GM12874 (cell line): ENCODE measurements around the gene PIK3CD.

Source experiments
- CTCF ChIP-seq: IDR thresholded peaks from 2 replicates; pipeline ENCODE4 v1.5.1; 2011; ENCODE audit warnings: low read depth, mild to moderate bottlenecking, control low read depth, low read length, moderate library complexity; ENCODE audit not compliant: insufficient read depth

PIK3CD gene

GRCh38 chr1:9723926-9724325 lies 72.4 kb downstream of the PIK3CD start:
- no peak for TF ChIP-seq CTCF

GRCh38 chr1:9724706-9725476 lies 73.4 kb downstream of the PIK3CD start:
- TF ChIP-seq CTCF: peak; percentile 93

DNA sequence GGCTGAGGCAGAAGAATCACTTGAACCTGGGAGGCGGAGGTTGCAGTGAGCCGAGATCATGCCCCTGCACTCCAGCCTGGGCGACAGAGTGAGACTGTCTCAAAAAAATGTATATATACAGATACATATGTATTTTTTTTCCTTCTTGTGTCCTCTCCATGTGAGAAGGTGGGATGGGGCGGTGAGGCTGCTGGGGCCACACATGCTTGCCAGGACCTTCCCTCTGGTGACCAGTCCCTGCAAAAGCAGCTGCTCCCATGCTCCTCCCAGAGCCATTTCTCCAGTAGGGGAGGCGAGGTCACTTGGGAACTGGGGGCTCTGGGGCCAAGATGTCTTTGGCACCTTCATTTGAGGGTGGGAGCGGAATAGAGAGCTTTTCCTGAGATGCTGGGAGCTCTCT lies 74.9 kb downstream of the PIK3CD start:
- no peak for TF ChIP-seq CTCF

DNA sequence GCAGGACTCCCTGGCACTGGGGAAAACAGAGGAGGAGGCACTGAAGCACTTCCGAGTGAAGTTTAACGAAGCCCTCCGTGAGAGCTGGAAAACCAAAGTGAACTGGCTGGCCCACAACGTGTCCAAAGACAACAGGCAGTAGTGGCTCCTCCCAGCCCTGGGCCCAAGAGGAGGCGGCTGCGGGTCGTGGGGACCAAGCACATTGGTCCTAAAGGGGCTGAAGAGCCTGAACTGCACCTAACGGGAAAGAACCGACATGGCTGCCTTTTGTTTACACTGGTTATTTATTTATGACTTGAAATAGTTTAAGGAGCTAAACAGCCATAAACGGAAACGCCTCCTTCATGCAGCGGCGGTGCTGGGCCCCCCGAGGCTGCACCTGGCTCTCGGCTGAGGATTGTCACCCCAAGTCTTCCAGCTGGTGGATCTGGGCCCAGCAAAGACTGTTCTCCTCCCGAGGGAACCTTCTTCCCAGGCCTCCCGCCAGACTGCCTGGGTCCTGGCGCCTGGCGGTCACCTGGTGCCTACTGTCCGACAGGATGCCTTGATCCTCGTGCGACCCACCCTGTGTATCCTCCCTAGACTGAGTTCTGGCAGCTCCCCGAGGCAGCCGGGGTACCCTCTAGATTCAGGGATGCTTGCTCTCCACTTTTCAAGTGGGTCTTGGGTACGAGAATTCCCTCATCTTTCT lies 75.5 kb downstream of the PIK3CD start:
- no peak for TF ChIP-seq CTCF

DNA sequence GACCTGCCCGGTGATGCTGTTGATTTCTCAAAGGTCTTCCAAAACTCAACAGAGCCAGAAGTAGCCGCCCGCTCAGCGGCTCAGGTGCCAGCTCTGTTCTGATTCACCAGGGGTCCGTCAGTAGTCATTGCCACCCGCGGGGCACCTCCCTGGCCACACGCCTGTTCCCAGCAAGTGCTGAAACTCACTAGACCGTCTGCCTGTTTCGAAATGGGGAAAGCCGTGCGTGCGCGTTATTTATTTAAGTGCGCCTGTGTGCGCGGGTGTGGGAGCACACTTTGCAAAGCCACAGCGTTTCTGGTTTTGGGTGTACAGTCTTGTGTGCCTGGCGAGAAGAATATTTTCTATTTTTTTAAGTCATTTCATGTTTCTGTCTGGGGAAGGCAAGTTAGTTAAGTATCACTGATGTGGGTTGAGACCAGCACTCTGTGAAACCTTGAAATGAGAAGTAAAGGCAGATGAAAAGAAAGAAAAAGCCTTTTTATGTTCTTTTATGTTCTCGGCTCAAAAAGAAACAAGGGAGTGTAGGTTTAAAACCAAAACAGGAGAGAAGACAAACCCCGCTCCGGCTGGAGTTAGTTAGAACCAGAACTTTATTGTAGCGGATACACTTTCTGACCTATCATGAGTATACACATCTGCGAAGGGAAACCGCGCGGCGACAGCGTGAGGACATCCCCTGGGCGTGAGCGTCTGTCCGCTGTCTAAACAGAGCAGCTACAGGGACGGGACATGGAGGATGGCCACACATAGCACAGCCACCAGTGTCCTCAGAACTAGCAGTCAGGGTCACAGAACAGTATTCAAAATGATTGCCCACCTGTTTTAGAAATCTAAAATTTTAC lies 77.1 kb downstream of the PIK3CD start:
- no peak for TF ChIP-seq CTCF

GRCh38 chr1:9729523-9729922 lies 78.0 kb downstream of the PIK3CD start:
- no peak for TF ChIP-seq CTCF
